MCF 10A (cell line): ENCODE data around the gene CHRNA3. TPM values are rescaled to one million over a fixed set of nuclear protein-coding genes. Genes with fewer than 3 reads are reported as not detected.
A peak's percentile ranks its signal among the peaks of the same experiment; 100 is the strongest.

ENCODE experiments used
- BruUV-seq: library from RNA; stranded (reverse); fragments of 400-500 nt; replicated peaks from 2 replicates; lab custom pipeline; 2021; lab: Mats Ljungman, UMichigan
- CTCF ChIA-PET: fragments of 300-600 bp; sonication (Branson Sonifier 250); formaldehyde crosslinking; extraction: SDS; loops from one replicate; lab custom pipeline; 2021; ENCODE audit warnings: antibody characterized with exemption, inconsistent platforms; lab: Yijun Ruan, JAX
- POLR2A ChIA-PET: fragments of 300-600, 350-650 bp; sonication (Branson Sonifier 250); formaldehyde crosslinking; extraction: SDS; loops from one replicate; lab custom pipeline; 2020; ENCODE audit warnings: antibody characterized with exemption, inconsistent platforms; lab: Yijun Ruan, JAX
- DNase-seq: peaks from one replicate; pipeline ENCODE4 v3.0.0-alpha.2; 2018; ENCODE audit not compliant: unreplicated experiment
- H3K27ac Mint-ChIP-seq: one replicate; pipeline ENCODE4 v1.8.0; 2022; ENCODE audit warnings: mild to moderate bottlenecking, low read depth, mixed read lengths; ENCODE audit not compliant: unreplicated experiment
- H3K27me3 Mint-ChIP-seq: one replicate; pipeline ENCODE4 v1.8.0; 2022; ENCODE audit warnings: mixed read lengths; ENCODE audit not compliant: insufficient read depth, unreplicated experiment
- H3K36me3 Mint-ChIP-seq: one replicate; pipeline ENCODE4 v1.8.0; 2022; ENCODE audit warnings: mild to moderate bottlenecking, moderate library complexity, mixed read lengths; ENCODE audit not compliant: insufficient read depth, unreplicated experiment
- H3K4me1 Mint-ChIP-seq: one replicate; pipeline ENCODE4 v1.8.0; 2022; ENCODE audit warnings: mixed read lengths; ENCODE audit not compliant: insufficient read depth, unreplicated experiment
- H3K4me3 Mint-ChIP-seq: one replicate; pipeline ENCODE4 v1.8.0; 2022; ENCODE audit warnings: mild to moderate bottlenecking, moderate library complexity, mixed read lengths; ENCODE audit not compliant: unreplicated experiment
- H3K9me3 Mint-ChIP-seq: one replicate; pipeline ENCODE4 v1.8.0; 2022; ENCODE audit warnings: mixed read lengths; ENCODE audit not compliant: unreplicated experiment
- intact Hi-C: fragments of 100-400 bp; cut with micrococcal nuclease; formaldehyde crosslinking; loops from 2 replicates; pipeline ENCODE4 v1.14.1; 2022
- total RNA-seq: library from RNA; stranded (reverse); gene quantifications from 2 replicates; pipeline ENCODE4 v1.2.3, GENCODE V29; 2022
- TF ChIP-seq, protein P1 (sequence below): fragments of 200-600 bp; IDR thresholded peaks from one replicate; pipeline ENCODE4 v1.8.0; 2022; ENCODE audit warnings: antibody characterized with exemption, mild to moderate bottlenecking; ENCODE audit not compliant: unreplicated experiment

CHRNA3 gene
- total RNA-seq, 1 experiment from 2014 or later: not detected

DNA sequence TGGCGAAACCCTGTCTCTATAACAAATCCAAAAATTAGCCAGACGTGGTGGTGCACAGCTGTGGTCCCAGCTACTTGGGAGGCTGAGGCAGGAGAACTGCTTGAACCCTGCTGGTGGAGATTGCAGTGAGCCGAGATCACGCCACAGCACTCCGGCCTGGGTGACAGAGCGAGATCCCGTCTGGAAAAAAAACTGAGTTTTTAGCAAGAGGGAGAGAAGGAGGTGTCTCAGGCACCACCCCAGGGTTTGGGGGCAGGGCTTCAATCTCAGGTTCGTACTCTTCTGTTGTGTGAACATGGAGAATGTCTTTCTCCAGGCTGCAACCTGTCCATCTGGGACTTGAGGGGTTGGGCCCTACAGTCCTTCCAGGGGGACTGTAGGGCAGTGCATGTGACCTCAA is 2.7 kb downstream of the CHRNA3 start:
- intact Hi-C loops: loop anchor here (1.0 kb wide), 2 partner anchors 91 to 133 kb away; no protein-coding TSS in a partner anchor
- POLR2A ChIA-PET: interaction anchor here (0.7 kb wide), 1 partner anchor 42 kb away, joined by 3 read pairs; no protein-coding TSS in a partner anchor
- DNase-seq: no peak
- CTCF ChIA-PET: interaction anchor here (0.7 to 3.2 kb wide), 6 partner anchors 10 to 94 kb away, joined by 3 to 21 read pairs (median 4); no protein-coding TSS in a partner anchor
- no peaks in the 10 kb centered on the region for H3K9me3 Mint-ChIP-seq
- TF ChIP-seq, protein P1, sequence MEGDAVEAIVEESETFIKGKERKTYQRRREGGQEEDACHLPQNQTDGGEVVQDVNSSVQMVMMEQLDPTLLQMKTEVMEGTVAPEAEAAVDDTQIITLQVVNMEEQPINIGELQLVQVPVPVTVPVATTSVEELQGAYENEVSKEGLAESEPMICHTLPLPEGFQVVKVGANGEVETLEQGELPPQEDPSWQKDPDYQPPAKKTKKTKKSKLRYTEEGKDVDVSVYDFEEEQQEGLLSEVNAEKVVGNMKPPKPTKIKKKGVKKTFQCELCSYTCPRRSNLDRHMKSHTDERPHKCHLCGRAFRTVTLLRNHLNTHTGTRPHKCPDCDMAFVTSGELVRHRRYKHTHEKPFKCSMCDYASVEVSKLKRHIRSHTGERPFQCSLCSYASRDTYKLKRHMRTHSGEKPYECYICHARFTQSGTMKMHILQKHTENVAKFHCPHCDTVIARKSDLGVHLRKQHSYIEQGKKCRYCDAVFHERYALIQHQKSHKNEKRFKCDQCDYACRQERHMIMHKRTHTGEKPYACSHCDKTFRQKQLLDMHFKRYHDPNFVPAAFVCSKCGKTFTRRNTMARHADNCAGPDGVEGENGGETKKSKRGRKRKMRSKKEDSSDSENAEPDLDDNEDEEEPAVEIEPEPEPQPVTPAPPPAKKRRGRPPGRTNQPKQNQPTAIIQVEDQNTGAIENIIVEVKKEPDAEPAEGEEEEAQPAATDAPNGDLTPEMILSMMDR: no peak
- no peaks in the 10 kb centered on the region for H3K36me3 Mint-ChIP-seq
- no peak overlapping the region for H3K27ac Mint-ChIP-seq
- H3K27me3 Mint-ChIP-seq: peaks cover 30% of the 10 kb centered on the region
- H3K4me1 Mint-ChIP-seq: no peaks in the 10 kb centered on the region
- H3K4me3 Mint-ChIP-seq: no peak overlapping the region
- no TSS peak for BruUV-seq

DNA sequence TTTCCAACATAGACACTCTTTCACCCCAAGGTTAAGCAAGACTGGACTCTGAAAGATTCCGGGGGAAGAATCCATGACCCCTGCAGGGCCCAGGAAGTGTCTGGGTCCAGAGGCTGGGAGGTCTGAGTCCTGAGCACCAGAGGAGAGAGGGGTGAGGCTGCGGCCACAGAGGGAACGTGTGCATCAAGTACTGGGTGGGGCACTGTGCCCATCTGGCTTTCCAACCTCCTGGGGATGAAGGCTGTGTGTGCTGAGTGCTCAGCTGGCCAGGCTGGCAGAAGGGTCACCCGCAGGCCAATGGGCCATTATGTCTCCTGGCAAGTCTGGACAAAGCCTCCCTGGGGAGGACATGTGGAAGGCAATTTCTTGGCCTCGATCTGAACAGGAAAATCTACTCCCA is 3.3 kb downstream of the CHRNA3 start:
- intact Hi-C loops: no loop called here
- no peak overlapping the region for H3K4me3 Mint-ChIP-seq
- no peaks in the 10 kb centered on the region for H3K36me3 Mint-ChIP-seq
- TF ChIP-seq, protein P1: no peak
- H3K9me3 Mint-ChIP-seq: no peaks in the 10 kb centered on the region
- CTCF ChIA-PET: interaction anchor here (0.7 to 3.2 kb wide), 5 partner anchors 10 to 92 kb away, joined by 3 to 21 read pairs (median 3); no protein-coding TSS in a partner anchor
- H3K27me3 Mint-ChIP-seq: peaks cover 24% of the 10 kb centered on the region
- no peaks in the 10 kb centered on the region for H3K4me1 Mint-ChIP-seq
- POLR2A ChIA-PET: interaction anchor here (0.7 kb wide), 1 partner anchor 42 kb away, joined by 3 read pairs; no protein-coding TSS in a partner anchor
- H3K27ac Mint-ChIP-seq: no peak overlapping the region
- peak; percentile 10 for DNase-seq
- BruUV-seq: no TSS peak

DNA sequence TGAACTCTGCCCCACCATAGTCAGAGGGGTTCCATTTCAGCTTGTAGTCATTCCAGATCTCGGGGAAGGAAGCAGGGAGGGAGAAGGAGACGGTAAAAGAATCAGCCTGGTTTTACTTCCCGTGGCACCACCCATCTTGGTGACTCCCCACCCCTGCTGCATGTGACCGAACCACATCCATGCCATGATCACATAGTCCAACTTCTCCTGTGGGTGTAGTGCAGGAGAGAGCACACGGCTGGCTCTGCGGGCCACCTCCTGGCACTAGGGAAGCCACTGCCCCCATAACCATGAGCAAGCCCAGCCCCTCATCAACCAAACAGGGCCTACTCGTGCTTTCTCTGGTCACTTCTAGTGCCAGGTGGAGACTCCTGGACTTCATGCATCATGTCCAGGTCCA is 3.7 kb downstream of the CHRNA3 start:
- H3K4me1 Mint-ChIP-seq: no peaks in the 10 kb centered on the region
- H3K36me3 Mint-ChIP-seq: no peaks in the 10 kb centered on the region
- no peak overlapping the region for H3K4me3 Mint-ChIP-seq
- H3K9me3 Mint-ChIP-seq: no peaks in the 10 kb centered on the region
- DNase-seq: no peak
- CTCF ChIA-PET: interaction anchor here (1.0 to 3.2 kb wide), 5 partner anchors 11 to 135 kb away, joined by 6 to 21 read pairs (median 9); no protein-coding TSS in a partner anchor
- TF ChIP-seq, protein P1: no peak
- no TSS peak for BruUV-seq
- peaks cover 20% of the 10 kb centered on the region for H3K27me3 Mint-ChIP-seq
- intact Hi-C loops: no loop called here
- no peak overlapping the region for H3K27ac Mint-ChIP-seq
- POLR2A ChIA-PET: no interaction called here

DNA sequence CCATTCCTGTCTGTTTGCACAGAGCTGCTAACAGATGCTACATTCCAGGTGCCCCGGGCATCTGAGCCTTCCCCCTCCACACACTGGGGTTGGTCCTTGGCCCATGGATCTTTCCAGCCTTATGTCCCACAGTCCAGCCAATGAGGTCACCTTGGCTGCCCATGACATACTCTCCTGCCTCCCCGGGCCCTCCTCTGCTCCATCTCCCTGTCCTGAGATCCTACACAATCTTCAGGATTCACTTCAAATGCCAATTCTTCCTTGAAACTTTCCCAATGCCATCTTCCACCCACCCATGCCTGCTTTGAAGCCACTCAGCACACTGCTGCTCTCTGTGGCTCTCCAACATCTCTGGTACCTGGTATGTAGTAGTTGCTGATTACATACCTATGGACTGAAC is 4.3 kb downstream of the CHRNA3 start:
- peaks cover 14% of the 10 kb centered on the region for H3K27me3 Mint-ChIP-seq
- ChIA-PET CTCF (interaction anchor here (1.3 to 1.9 kb wide), 3 partner anchors 22 to 135 kb away, joined by 6 to 11 read pairs (median 9); no protein-coding TSS in a partner anchor), POLR2A (no interaction called here)
- H3K4me3 Mint-ChIP-seq: no peak overlapping the region
- H3K27ac Mint-ChIP-seq: no peak overlapping the region
- no TSS peak for BruUV-seq
- intact Hi-C loops: no loop called here
- no peak for DNase-seq
- TF ChIP-seq, protein P1: no peak
- H3K9me3 Mint-ChIP-seq: no peaks in the 10 kb centered on the region
- no peaks in the 10 kb centered on the region for H3K36me3 Mint-ChIP-seq
- H3K4me1 Mint-ChIP-seq: no peaks in the 10 kb centered on the region
